Left kidney (tissue), 8 donors: ENCODE results near the gene FHIP1A. TPM values are rescaled to one million over a fixed set of nuclear protein-coding genes. Genes with fewer than 3 reads are reported as not detected.
"Not testable (repeated sequence)": the region's sequence is repeated elsewhere in the genome, so short reads cannot be mapped to it uniquely, and the experiment has no call there.

Experiments
- DNase-seq: peaks from one replicate; pipeline ENCODE4 v3.0.0-alpha.2; 2013
- long read RNA-seq, 8 donors: transcript quantifications; one replicate each; lab custom pipeline, GENCODE V29; 2026
- polyA plus RNA-seq: library from polyadenylated mRNA; unstranded; fragments of 120-200 nt; gene quantifications from one replicate; pipeline ENCODE4 v1.2.1, GENCODE V29; 2013; ENCODE audit not compliant: insufficient read length

The FHIP1A gene
- polyA plus RNA-seq, result 6.7 TPM
- long read RNA-seq, donor 1, partial matches to known transcripts, result 9 of 9 reads
- long read RNA-seq, donor 1, other reads (novel, unspliced or antisense), result 0 of 9 reads
- long read RNA-seq, donor 2, partial matches to known transcripts, result 0 of 1 reads
- long read RNA-seq, donor 2, other reads (novel, unspliced or antisense), result 0 of 1 reads
- long read RNA-seq, donor 3, partial matches to known transcripts, result 0 of 1 reads
- long read RNA-seq, donor 3, other reads (novel, unspliced or antisense), result 0 of 1 reads
- long read RNA-seq, donor 4, result 0 reads
- long read RNA-seq, donor 5, partial matches to known transcripts, result 0 of 1 reads
- long read RNA-seq, donor 5, other reads (novel, unspliced or antisense), result 0 of 1 reads
- long read RNA-seq, donor 6, result 0 reads
- long read RNA-seq, donor 7, result 0 reads
- long read RNA-seq, donor 8, result 0 reads

DNA sequence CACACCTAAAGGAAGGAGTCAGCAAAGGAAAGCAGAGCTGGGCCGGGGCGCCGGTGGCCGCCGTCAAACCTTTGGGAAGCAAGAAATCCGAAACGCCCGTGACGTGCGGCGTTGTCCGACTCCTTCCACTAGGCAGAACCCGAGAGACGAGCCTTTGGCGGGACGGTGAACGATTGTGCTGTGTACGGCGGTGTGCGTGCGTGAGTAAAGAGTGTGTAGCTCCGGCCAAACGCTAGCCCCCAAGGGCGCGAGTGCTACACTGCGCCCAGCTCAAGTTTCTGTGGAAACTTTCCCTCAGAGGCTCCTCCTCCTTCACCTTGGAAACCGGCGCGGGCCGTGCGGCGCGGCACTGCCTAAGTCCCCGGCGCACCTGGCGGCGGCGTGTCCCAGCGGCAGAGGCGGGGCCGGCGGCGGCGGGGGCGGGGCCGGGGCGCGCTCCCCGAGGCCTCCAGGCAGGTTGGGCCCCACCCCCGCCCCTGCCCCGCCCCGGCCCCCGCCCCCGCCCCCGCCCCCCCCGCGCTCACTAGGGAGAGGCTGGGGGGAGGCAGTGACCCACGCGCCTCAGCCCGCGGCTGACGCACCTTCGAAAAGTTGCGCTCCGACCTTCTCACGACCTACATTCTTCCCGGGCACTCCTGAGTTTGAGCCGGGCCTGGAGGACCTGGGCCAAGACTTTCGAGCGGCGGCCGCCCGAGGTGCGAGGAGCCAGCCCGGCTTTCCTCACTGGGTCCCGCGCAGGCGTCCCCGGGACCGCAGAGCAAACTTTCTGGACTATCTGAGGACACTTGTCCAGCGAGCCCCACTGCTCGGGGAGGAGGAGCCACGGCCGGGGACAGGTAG lies at the start of gene FHIP1A:
Gene FHIP1A (plus strand): TSS at position 547 of the 840 bp plus-strand sequence. CDS start 157,084 bp downstream, outside the sequence.
- DNase-seq, result peak; percentile 85

- DNase-seq, result no peak
These were observed 49.4 kb upstream of the FHIP1A start for GRCh38 chr4:151359576-151359975.

DNA sequence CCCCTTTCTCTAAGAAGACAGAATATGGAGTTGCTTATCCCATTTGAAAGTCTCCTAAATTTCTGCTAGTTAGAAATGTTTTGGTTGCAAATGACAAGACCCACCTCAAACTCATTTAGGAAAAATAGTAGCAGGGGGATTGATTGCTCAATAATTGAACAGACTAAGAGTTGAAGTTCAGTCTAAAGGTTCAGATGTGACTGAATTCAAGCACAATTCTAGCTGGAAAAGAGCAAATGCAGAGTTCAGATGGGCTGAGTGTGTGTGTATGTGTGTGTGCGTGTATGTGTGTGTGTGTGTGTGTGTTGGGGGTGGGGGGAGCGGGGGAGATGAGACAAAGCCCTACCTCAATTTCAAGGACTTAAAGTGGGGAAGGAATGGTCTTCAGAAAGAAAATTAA lies 47.9 kb upstream of the FHIP1A start:
- DNase-seq, result no peak

DNA sequence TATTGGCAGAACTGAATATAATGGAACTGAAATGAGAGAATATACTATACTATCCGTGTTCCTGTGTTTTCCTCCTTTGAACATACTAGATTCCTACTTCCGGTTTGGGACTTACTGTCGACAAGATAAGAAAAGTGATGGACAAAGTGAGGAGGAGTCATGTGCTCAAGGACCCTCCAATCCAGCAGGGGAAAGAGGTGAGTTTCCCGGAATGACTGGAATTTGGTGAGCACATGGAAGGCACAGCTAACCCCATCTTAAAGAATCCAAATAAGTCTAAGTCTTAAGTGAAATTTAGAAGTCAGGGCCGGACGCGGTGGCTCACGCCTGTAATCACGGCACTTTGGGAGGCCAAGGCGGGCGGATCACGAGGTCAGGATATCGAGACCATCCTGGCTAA lies 47.0 kb upstream of the FHIP1A start:
- no peak for DNase-seq

DNA sequence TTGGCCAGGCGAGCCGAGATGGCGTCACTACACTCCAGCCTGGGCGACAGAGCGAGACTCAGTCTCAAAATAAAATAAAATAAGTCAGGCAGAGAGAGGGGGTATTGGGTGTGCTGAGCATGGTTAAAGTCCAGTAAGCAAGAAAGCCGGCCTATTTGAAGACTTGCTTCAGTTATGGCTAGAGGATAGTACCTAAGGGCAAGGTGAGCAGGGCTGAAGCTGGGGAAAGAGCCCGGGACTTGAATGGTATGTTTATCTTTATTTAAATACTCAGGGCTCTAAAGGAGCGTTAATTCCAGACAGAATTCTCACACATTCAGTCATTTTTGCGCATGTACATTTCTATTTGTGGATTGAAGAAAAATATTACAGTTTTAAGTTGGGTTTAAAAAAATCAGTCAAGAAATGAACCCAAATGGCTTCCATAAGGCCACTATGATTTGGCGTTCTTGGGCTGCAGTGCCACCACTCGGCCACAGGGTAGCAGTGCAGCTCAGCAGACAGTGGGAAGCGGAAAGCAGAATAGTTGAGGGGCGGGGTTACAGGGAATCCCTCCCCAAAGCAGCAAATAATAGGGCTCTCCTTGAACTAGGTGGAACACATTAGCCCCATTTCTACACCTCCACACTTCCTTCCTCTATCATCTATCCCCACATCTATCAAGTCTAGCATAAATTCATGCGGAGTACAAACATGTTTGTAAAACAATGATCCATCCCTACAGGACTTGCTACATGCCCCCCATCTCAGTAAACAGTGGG lies 46.4 kb upstream of the FHIP1A start:
- peak; percentile 81 for DNase-seq

DNA sequence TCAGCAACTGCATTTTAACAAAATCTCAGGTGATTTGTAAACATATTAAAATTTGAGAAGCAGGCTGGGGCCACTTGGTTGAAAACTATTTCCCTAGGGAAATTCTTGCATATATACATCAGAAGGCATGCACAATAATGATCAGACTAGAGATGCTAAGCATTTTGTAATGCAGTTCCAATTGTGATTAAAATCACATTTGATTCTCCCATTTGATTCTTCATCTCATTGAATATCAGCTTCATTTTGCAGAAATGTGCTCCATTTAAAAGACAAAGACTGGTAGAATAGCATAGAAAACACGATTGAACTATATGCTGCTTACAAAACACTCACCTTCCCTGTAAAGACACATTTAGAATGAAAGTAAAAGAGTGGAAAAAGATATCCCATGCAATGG lies 32.4 kb upstream of the FHIP1A start:
- no peak for DNase-seq

- DNase-seq, result no peak
These were observed 19.7 kb upstream of the FHIP1A start for GRCh38 chr4:151389311-151389710.

DNA sequence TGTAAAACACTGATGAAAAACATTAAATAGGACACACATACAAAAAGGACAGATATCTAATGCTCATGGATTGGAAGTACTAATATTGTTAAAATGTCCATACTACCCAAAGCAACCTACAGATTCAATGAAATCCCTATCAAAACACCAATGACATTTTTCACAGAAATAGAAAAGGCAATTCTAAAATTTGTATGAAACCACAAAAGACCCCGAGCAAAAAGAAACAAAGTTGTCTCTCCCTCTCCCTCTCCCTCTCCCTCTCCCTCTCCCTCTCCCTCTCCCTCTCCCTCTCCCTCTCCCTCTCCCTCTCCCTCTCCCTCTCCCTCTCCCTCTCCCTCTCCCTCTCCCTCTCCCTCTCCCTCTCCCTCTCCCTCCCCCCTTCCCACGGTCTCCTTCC lies 19.2 kb upstream of the FHIP1A start:
- not testable (repeated sequence) for DNase-seq

DNA sequence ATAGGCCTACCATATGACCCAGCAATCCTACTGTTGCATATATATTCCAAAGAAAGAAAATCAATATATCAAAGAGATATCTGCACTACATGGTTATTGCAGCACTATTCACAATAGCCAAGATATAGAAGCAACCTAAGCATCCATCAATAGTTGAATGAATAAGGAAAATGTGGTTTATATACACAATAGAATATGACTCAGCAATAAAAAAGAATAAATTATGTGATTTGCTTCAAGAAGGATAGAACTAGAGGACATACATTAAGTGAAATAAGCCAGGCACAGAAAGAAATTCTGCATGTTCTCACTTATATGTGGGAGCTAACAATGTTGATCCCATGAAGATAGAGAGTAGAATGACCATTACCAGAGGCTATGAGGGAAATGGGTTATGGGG lies 13.1 kb upstream of the FHIP1A start:
- DNase-seq, result no peak

DNA sequence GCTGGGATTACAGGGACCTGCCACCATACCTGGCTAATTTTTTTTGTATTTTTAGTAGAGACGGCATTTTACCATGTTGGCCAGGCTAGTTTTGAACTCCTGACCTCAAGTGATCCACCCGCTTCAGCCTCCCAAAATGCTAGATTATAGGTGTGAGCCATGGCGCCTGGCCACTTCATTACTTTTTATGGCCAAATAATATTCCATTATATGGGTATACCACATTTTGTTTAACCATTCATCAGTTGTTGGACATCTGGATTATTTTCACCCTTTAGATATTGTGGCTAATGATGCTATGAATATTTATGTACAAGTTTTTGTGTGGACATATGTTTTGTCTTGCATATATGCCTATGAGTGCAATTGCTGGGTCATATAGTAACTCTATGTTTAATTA lies 8.6 kb upstream of the FHIP1A start:
- no peak for DNase-seq

DNA sequence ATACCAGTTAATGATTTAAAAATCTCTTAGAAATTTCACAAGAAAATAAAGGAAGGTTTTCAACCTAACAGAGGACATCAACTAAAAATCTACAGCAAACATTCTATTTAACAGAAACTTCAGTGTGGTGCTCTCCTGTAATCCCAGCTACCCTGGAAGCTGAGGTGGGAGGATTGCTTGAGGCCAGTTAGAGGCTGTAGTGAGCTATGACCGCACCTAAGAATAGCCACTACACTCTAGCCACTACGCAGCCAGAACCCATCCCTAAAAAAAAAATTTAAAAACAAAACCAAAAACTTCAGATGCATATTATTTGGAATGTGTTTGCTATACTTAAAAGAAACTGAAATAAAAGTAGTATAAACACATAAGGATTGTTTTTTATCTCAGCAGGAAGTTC lies 7.2 kb upstream of the FHIP1A start:
- DNase-seq, result no peak

GRCh38 chr4:151402145-151402865 lies 6.7 kb upstream of the FHIP1A start:
- DNase-seq, result no peak

DNA sequence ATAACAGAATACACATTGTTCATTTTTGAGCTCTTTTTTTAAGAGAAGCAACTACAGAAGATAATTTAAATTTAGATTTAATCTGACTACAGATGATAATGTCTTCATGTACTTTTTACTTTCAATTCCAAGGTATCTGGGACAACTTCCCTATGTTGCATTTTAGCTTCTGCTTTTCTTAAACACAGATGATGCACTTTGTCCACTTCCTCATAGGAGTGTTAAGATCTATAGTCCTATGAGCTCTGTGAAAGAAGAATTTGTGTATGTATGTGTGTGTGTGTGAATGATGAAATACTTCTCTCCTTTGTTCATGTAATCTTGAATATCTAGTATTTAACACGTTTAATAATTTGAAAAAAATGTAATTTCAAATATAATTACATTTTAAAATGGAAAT lies 5.3 kb upstream of the FHIP1A start:
- no peak for DNase-seq

DNA sequence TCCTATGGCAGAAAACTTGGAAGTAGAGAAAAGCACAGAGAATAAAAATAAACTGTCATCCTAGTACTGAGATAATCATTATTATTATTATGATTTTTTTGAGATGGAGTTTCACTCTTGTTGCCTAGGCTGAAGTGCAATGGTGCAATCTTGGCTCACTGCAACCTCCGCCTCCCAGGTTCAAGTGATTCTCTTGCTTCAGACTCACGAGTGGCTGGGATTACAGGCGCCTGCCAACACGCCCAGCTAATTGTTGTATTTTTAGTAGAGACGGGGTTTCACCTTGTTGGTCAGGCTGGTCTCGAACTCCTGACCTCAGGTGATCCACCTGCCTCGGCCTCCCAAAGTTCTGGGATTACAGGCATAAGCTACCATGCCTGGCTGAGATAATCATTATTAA lies 4.2 kb upstream of the FHIP1A start:
- not testable (repeated sequence) for DNase-seq

DNA sequence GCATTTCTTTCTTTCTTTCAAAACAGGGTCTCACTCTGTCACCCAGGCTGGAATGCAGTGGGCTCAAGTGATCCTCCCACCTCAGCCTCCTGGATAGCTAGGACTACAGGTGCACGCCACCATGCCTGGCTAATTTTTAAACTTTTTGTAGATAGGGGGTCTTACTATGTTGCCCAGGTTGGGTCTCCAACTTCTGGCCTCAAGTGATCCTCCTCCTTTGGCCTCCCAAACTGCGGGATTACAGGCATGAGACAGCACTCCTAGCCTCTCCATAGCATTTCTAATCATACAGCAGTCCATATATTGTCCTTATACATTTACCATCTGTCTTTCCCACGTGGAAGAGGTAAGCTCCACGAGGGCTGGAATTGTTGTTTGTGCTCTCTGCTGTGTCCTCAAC lies 2.0 kb upstream of the FHIP1A start:
- no peak for DNase-seq

DNA sequence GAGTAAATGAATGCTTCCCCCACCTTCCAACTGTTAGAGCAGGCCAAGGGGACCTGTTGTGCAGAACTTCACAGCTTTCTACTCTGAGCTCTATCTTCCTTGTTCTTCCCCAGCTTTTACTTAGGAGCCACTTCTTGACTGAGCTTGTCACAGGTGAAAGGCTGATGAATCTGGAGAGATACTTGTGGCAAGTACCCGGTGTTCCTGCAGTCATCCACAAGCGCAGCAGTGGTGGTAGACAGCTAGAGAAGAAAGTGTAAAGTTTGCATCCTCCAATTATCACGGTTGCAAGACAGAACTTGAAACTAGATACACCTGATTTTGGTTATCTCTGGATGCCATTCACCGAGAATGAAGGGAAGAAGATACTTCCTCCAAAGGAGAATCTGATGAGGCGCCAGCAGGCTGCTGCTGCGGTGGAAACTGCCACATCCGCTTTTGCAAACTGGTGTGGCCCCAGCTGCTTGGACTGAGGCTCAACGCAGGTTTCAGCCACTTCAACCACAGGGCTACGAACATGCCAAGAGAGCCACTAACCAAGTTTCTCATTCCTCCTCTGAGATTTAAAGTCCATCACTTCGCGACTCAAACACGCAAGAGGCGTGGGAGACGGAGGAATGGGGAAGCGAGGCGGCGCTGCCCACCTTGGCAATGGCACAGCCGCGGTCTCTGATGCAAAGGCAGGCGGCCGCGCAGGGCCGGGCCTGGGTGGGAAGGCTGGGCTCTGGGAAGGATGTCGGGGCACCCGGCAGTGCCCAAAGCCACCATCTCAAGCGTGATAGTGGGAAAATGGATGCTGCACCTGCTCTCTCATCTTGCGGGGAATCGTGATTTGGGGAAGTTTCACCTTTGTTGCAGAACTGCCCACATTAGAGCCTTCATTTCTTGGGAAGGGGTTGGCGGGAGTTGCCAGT lies 1.3 kb upstream of the FHIP1A start:
- DNase-seq, result peak; percentile 33

DNA sequence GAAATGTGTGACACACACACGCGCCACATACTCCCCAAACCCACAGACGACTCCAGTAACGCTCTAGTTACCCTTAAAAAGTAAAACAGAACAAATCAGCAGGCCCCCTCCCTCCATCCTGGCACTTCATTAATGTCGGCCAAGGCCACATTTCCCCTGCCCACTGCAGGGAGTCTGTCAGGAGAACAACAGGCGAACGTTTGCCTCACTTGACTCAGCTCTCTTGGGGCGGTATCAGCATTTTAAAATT lies 671 bp upstream of the FHIP1A start:
- no peak for DNase-seq

GRCh38 chr4:151409470-151410313 lies 716 bp downstream of the FHIP1A start:
- DNase-seq, result peak; percentile 31

- no peak for DNase-seq
These were observed 7.0 kb downstream of the FHIP1A start for GRCh38 chr4:151415978-151416377.

GRCh38 chr4:151417164-151417571 lies 8.2 kb downstream of the FHIP1A start:
- DNase-seq, result no peak
